ENCODE measurements around the gene TMEM125.

The TMEM125 gene

GRCh38 chr1:43269627-43270375 is at the start of gene TMEM125:
TMEM125 (plus strand) TSS chr1:43269983; CDS start chr1:43272723, 2,740 bp downstream.
- DNase-seq = no peak

- no peak for DNase-seq
These were observed 48.6 kb upstream of the TMEM125 start for GRCh38 chr1:43220905-43221778.

GRCh38 chr1:43221797-43222196 is 48.0 kb upstream of the TMEM125 start:
- DNase-seq = no peak

GRCh38 chr1:43222879-43223278 is 46.9 kb upstream of the TMEM125 start:
- no peak for DNase-seq

- DNase-seq = no peak
These were observed 44.6 kb upstream of the TMEM125 start for GRCh38 chr1:43225168-43225567.

- DNase-seq = peak; percentile 90 to 91
These were observed 42.5 kb upstream of the TMEM125 start for GRCh38 chr1:43227143-43227764.

GRCh38 chr1:43229826-43230780 is 39.7 kb upstream of the TMEM125 start:
- no peak for DNase-seq

GRCh38 chr1:43232074-43232473 is 37.7 kb upstream of the TMEM125 start:
- no peak for DNase-seq

- DNase-seq = no peak
These were observed 37.3 kb upstream of the TMEM125 start for GRCh38 chr1:43232482-43232881.

- no peak for DNase-seq
These were observed 36.2 kb upstream of the TMEM125 start for GRCh38 chr1:43233631-43234030.

GRCh38 chr1:43234267-43234666 is 35.5 kb upstream of the TMEM125 start:
- DNase-seq = no peak

GRCh38 chr1:43235040-43235439 is 34.7 kb upstream of the TMEM125 start:
- no peak for DNase-seq

- DNase-seq = no peak
These were observed 34.2 kb upstream of the TMEM125 start for GRCh38 chr1:43235451-43236121.

- DNase-seq = no peak
These were observed 32.7 kb upstream of the TMEM125 start for GRCh38 chr1:43237121-43237520.

GRCh38 chr1:43238085-43238484 is 31.7 kb upstream of the TMEM125 start:
- DNase-seq = peak; percentile 40 to 45

- DNase-seq = no peak
These were observed 30.8 kb upstream of the TMEM125 start for GRCh38 chr1:43238991-43239469.

GRCh38 chr1:43239484-43239883 is 30.3 kb upstream of the TMEM125 start:
- DNase-seq = no peak

- DNase-seq = no peak
These were observed 28.4 kb upstream of the TMEM125 start for GRCh38 chr1:43241413-43241836.

GRCh38 chr1:43243299-43243698 is 26.5 kb upstream of the TMEM125 start:
- no peak for DNase-seq

- no peak for DNase-seq
These were observed 23.1 kb upstream of the TMEM125 start for GRCh38 chr1:43246466-43247213.

All from activated T-cell treated with anti-CD3 and anti-CD28 coated beads, Interleukin-2, amount 50 U/mL, for 48 hours (primary cell).